NCI-H2196 treated with DMSO at 0.1 percent for 48 hours (cell line): ENCODE measurements around the gene KRTAP12-1.
"Not testable (repeated sequence)": the region's sequence is repeated elsewhere in the genome, so short reads cannot be mapped to it uniquely, and the experiment has no call there.

Experiments used
- DNase-seq: peaks from one replicate; lab custom pipeline; 2025; ENCODE audit not compliant: unreplicated experiment; lab: John Stamatoyannopoulos, UW

KRTAP12-1 gene

DNA sequence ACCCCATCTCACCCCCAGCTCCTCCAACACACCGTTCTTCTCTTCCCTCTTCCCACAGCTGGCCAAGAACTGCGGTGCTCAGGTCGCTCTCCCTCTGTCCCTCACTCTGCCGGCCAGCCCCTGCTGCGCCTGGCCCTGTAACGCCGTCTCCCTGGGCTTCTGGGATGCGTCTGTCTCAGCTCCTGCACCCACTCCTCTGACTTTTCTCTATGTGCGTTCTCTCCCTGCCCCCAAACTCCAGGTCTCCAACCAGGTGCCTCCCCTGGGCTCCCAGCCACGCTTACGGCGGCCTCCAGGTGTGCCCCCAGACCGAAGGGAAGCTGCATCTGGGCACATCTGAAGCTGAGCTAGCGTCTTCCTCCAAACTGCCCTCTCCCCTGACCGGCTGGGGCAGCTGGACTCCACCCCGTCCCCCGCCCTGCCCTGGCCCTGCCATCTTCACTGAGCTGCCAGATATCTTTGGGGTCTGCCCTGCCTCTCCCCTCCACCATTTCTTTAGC lies 17.6 kb upstream of the KRTAP12-1 start:
- no peak for DNase-seq

- DNase-seq = no peak
Observed at GRCh38 chr21:44697811-44698734, 16.1 kb upstream of the KRTAP12-1 start.

DNA sequence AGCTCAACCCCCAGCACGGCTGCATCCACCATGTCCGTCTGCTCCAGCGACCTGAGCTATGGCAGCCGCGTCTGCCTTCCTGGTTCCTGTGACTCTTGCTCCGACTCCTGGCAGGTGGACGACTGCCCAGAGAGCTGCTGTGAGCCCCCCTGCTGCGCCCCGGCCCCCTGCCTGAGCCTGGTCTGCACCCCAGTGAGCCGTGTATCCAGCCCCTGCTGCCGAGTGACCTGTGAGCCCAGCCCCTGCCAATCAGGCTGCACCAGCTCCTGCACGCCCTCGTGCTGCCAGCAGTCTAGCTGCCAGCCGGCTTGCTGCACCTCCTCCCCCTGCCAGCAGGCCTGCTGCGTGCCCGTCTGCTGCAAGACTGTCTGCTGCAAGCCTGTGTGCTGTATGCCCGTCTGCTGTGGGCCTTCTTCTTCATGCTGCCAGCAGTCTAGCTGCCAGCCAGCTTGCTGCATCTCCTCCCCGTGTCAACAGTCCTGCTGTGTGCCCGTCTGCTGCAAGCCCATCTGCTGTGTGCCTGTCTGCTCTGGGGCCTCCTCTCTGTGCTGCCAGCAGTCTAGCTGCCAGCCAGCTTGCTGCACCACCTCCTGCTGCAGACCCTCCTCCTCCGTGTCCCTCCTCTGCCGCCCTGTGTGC lies 15.3 kb upstream of the KRTAP12-1 start, which contains the start of gene KRTAP10-12:
TSS of gene KRTAP10-12 (plus strand) at position 1 of the 639 bp plus-strand sequence. CDS start at position 31, 30 bp downstream.
- not testable (repeated sequence) for DNase-seq

GRCh38 chr21:44696572-44696971 lies 14.6 kb upstream of the KRTAP12-1 start:
- no peak for DNase-seq

DNA sequence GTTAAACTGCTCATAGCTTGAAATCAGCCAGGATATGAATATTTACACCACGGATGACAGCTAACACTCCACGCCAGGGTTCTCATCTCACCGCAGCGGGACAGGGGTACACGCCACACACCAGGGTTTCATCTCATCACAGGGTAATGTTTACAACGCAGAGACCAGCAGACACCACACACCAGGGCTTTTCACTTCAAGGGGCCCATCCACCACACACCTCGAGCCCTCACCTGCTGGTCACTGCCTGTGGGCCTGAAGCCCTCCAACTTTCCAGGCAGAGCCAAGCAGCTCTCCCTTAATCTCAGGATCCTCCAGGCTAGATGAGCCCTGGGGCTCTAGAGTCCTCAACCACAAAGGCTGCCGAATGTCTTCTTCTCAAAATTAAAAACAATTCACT lies 13.7 kb upstream of the KRTAP12-1 start:
- no peak for DNase-seq

DNA sequence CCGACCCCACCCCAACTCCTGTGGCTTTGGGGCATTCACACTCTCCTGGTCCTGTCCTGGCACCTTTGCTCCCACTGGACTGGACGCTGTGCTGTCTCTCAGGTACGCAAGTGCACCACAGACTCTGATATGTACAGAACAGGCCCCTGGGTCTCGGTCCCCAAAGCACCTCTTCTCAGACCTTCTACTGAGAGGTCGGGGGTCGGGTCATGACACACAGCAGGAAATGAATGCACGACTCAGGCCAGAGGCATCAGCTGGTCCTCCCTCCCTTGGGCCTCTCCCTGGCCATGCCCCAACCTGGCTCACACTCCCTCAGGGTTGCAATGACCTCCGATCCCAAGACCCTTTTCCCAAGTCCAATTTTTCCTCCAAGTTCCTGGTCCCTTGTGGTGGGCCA lies 13.2 kb upstream of the KRTAP12-1 start:
- DNase-seq = no peak

- no peak for DNase-seq
Observed at GRCh38 chr21:44694776-44695175, 12.8 kb upstream of the KRTAP12-1 start.

GRCh38 chr21:44692798-44693512 lies 11.0 kb upstream of the KRTAP12-1 start:
- DNase-seq = no peak

- no peak for DNase-seq
Observed at GRCh38 chr21:44691686-44692085, 9.7 kb upstream of the KRTAP12-1 start.

DNA sequence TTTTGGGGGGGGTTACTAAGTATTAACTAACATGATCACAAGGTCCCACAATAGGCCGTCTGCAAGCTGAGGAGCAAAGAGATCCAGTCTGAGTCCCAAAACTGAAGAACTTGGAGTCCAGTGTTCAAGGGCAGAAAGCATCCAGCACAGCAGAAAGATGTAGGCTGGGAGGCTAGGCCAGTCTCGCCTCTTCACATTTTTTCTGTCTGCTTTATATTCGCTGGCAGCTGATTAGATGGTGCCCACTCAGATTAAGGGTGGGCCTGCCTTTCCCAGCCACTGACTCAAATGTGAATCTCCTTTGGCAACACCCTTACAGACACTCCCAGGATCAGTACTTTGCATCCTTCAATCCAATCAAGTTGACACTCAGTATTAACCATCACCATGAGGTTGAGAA lies 7.8 kb upstream of the KRTAP12-1 start:
- not testable (repeated sequence) for DNase-seq

- no peak for DNase-seq
Observed at GRCh38 chr21:44687671-44688070, 5.7 kb upstream of the KRTAP12-1 start.

- DNase-seq = no peak
Observed at GRCh38 chr21:44686843-44687561, 5.0 kb upstream of the KRTAP12-1 start.

- no peak for DNase-seq
Observed at GRCh38 chr21:44686000-44686781, 4.2 kb upstream of the KRTAP12-1 start.

GRCh38 chr21:44685050-44685449 lies 3.1 kb upstream of the KRTAP12-1 start:
- not testable (repeated sequence) for DNase-seq

- DNase-seq = no peak
Observed at GRCh38 chr21:44684483-44684882, 2.5 kb upstream of the KRTAP12-1 start.

- DNase-seq = no peak
Observed at GRCh38 chr21:44684077-44684476, 2.1 kb upstream of the KRTAP12-1 start.

GRCh38 chr21:44682580-44683151 lies 703 bp upstream of the KRTAP12-1 start:
- DNase-seq = no peak

GRCh38 chr21:44681152-44681551 lies 811 bp downstream of the KRTAP12-1 start:
- DNase-seq = no peak

- no peak for DNase-seq
Observed at GRCh38 chr21:44677881-44678280, 4.1 kb downstream of the KRTAP12-1 start.

- DNase-seq = no peak
Observed at GRCh38 chr21:44671911-44672310, 10.1 kb downstream of the KRTAP12-1 start.
